H1 (cell line): ENCODE results near the gene CREG2. TPM values are rescaled to one million over a fixed set of nuclear protein-coding genes. Genes with fewer than 3 reads are reported as not detected.

Experiments used
- BRCA1 ChIP-seq: IDR thresholded peaks from 2 replicates; pipeline ENCODE4 v1.6.1; 2012; ENCODE audit warnings: low read depth, low read length, improper control_type of control experiment
- RNF2 ChIP-seq: fragments of 200-900, 300-1000 bp; sonication (generic); IDR thresholded peaks from 2 replicates; pipeline ENCODE4 v1.7.1; 2016; ENCODE audit warnings: borderline replicate concordance, low read depth, mild to moderate bottlenecking, antibody characterized with exemption, low read length; ENCODE audit not compliant: poor library complexity, severe bottlenecking; ENCODE audit errors: missing control alignments
- SAP30 ChIP-seq: fragments of 300-600 bp; sonication (generic); IDR thresholded peaks from 2 replicates; pipeline ENCODE4 v1.7.1; 2012; ENCODE audit warnings: low read length, moderate library complexity, mild to moderate bottlenecking, inconsistent platforms; ENCODE audit not compliant: insufficient read depth, insufficient replicate concordance
- polyA plus RNA-seq, 7 experiments: library from polyadenylated mRNA; depleted of rRNA in 3 of 7; stranded (reverse) in 5 of 7; unstranded in 2 of 7; fragments of >200 nt in 5 of 7; fragments of 200-250 nt in 2 of 7; gene quantifications; 1 replicate in 5 of 7; 2 replicates in 1 of 7; 4 replicates in 1 of 7; pipeline versions ENCODE4 v1.2.1 to v1.2.3, GENCODE V29; 2011 to 2013; ENCODE audit warnings: missing spikeins in 2 of 7, mixed read lengths in 2 of 7
- total RNA-seq: library from RNA; stranded (reverse); fragmentation: NEBNext Ultra II Directional; extraction: Animal tissue kit (Norgen Biotek cat#: 25700); gene quantifications from 2 replicates; pipeline ENCODE4 v1.2.1, GENCODE V29; 2021

The CREG2 gene
- total and polyA plus RNA-seq, 2 of the 8 experiments (the other 6 are each of a cell fraction or from before 2014, with no cell fraction given), result 2.0 to 2.2 TPM

DNA sequence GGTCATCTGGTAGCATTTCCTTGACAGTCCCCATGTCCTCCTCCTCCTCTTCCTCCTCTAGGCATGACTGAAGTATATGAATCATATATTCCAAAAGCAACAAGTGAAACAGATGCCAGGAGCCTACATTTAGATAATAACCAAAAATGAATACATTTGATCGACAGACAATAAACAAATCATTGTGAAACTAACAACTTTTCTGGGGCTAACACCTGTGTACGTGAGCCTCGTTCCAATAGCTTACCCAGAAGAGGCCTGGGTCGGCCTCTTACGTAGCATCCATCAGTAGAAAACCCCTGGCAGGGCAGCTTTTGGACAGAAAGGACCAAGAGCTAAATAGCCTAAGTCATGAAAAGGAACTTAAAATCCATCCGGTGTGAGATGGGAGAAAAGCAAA lies 15.3 kb upstream of the CREG2 start (continued):
- TF ChIP-seq SAP30 (no peak), BRCA1 (no peak), RNF2 (no peak)
